Measurements from ENCODE around the gene HPSE2.

HPSE2 gene

GRCh38 chr10:98748298-98748697 lies 487.4 kb downstream of the HPSE2 start:
- H3K27ac ChIP-seq (ENCODE audit: insufficient read depth in 1 of 2, low read depth in 1 of 2, low read length in 2 of 2, poor library complexity in 1 of 2, severe bottlenecking in 2 of 2) = no peak overlapping the region
- peaks cover 0 to 3% (median 2%) of the 10 kb centered on the region in 5 experiments for H3K9me3 ChIP-seq (ENCODE audit: control extremely low read depth in 1 of 5, control insufficient read depth in 4 of 5, insufficient read depth in 2 of 5, low read depth in 1 of 5, low read length in 4 of 5)
- ChIA-PET POLR2A (no interaction called here), CTCF (interaction anchor here (0.6 to 1.5 kb wide), 2 partner anchors 269 to 278 kb away, joined by 3 read pairs; no protein-coding TSS in a partner anchor)
- H3K4me3 ChIP-seq (ENCODE audit: control insufficient read depth in 1 of 7, extremely low read depth in 1 of 7, insufficient read depth in 4 of 7, low read depth in 2 of 7, low read length in 6 of 7) = no peak overlapping the region
- no peaks in the 10 kb centered on the region for H3K36me3 ChIP-seq (ENCODE audit: control insufficient read depth in 4 of 4, insufficient read depth in 4 of 4, low read length in 3 of 4)
- no CpG with 5 or more reads among the region's 1 CpG for WGBS (ENCODE audit: insufficient coverage)
- peaks cover 0 to 2% (median 0%) of the 10 kb centered on the region in 5 experiments for H3K27me3 ChIP-seq (replicated peaks in 2 of 5; ENCODE audit: control insufficient read depth in 4 of 5, insufficient read depth in 5 of 5, low read length in 4 of 5)
- DNase-seq = peak; percentile 36 to 66 (median 57)
- no peaks in the 10 kb centered on the region for H3K4me1 ChIP-seq (ENCODE audit: control extremely low read depth in 1 of 4, control insufficient read depth in 4 of 4, insufficient read depth in 4 of 4, low read length in 3 of 4)

DNA sequence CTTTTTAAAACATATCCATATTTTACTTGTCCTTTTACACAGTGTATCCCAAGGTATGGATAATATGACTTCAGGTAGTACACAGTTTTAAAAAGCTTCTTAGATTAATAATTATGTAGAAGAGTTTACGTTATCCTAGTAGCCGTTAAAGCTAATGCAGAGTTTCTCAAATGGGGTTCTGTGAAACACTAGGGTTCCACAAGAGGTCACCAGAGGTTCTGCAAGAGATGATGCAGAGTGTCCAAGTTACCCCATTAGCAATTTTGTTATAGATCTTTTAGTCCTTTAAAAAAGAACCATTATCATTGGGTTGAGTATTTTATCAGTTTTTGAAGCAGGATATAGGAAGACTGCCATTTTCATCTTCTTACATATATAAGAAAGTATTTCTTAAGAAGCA lies 490.0 kb downstream of the HPSE2 start:
- Histone ChIP-seq H3K9me3 (ENCODE audit: control extremely low read depth in 1 of 5, control insufficient read depth in 4 of 5, insufficient read depth in 2 of 5, low read depth in 1 of 5, low read length in 4 of 5) (no peaks in the 10 kb centered on the region), H3K27ac (ENCODE audit: insufficient read depth in 1 of 2, low read depth in 1 of 2, low read length in 2 of 2, poor library complexity in 1 of 2, severe bottlenecking in 2 of 2) (no peak overlapping the region), H3K36me3 (ENCODE audit: control insufficient read depth in 4 of 4, insufficient read depth in 4 of 4, low read length in 3 of 4) (no peaks in the 10 kb centered on the region), H3K27me3 (replicated peaks in 2 of 5; ENCODE audit: control insufficient read depth in 4 of 5, insufficient read depth in 5 of 5, low read length in 4 of 5) (peaks cover 0 to 4% (median under 1%) of the 10 kb centered on the region in 5 experiments), H3K4me1 (ENCODE audit: control extremely low read depth in 1 of 4, control insufficient read depth in 4 of 4, insufficient read depth in 4 of 4, low read length in 3 of 4) (no peaks in the 10 kb centered on the region), H3K4me3 (ENCODE audit: control insufficient read depth in 1 of 7, extremely low read depth in 1 of 7, insufficient read depth in 4 of 7, low read depth in 2 of 7, low read length in 6 of 7) (no peak overlapping the region)
- 100% methylated on average over 2 of the region's 2 CpGs for WGBS (ENCODE audit: insufficient coverage)
- POLR2A ChIA-PET = no interaction called here
- CTCF ChIA-PET = interaction anchor here (1.0 kb wide), 1 partner anchor 279 kb away, joined by 3 read pairs; no protein-coding TSS in a partner anchor
- peak; percentile 1 to 10 (median 4) for DNase-seq

DNA sequence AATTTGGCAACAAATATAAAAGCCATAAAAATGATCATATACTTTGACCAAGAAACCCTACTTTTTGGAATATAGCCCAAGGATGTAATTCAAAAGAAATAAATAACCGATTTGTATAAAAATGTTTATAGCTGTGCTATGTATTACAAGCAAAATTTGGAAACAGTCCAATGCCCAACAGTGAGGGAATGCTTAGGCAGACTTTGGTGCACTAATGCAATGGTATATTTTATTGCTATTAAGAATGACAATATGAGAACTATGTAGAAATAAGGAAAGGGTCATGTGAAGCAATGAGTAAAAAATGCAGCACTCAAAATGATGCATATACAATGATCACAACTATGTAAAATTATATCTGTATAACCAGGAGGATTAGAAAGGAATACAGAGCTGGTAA lies 515.1 kb downstream of the HPSE2 start:
- CTCF ChIA-PET = no interaction called here
- Histone ChIP-seq H3K4me1 (ENCODE audit: control extremely low read depth in 1 of 4, control insufficient read depth in 4 of 4, insufficient read depth in 4 of 4, low read length in 3 of 4) (no peaks in the 10 kb centered on the region), H3K27me3 (replicated peaks in 2 of 5; ENCODE audit: control insufficient read depth in 4 of 5, insufficient read depth in 5 of 5, low read length in 4 of 5) (no peaks in the 10 kb centered on the region), H3K27ac (ENCODE audit: insufficient read depth in 1 of 2, low read depth in 1 of 2, low read length in 2 of 2, poor library complexity in 1 of 2, severe bottlenecking in 2 of 2) (no peak overlapping the region), H3K4me3 (ENCODE audit: control insufficient read depth in 1 of 7, extremely low read depth in 1 of 7, insufficient read depth in 4 of 7, low read depth in 2 of 7, low read length in 6 of 7) (no peak overlapping the region), H3K36me3 (ENCODE audit: control insufficient read depth in 4 of 4, insufficient read depth in 4 of 4, low read length in 3 of 4) (no peaks in the 10 kb centered on the region), H3K9me3 (ENCODE audit: control extremely low read depth in 1 of 5, control insufficient read depth in 4 of 5, insufficient read depth in 2 of 5, low read depth in 1 of 5, low read length in 4 of 5) (no peaks in the 10 kb centered on the region)
- no peak for DNase-seq
- WGBS (ENCODE audit: insufficient coverage) = no CpG with 5 or more reads among the region's 1 CpG
- POLR2A ChIA-PET = no interaction called here

GRCh38 chr10:98713586-98713985 lies 522.1 kb downstream of the HPSE2 start:
- H3K4me1 ChIP-seq (ENCODE audit: control extremely low read depth in 1 of 4, control insufficient read depth in 4 of 4, insufficient read depth in 4 of 4, low read length in 3 of 4) = no peaks in the 10 kb centered on the region
- POLR2A ChIA-PET = no interaction called here
- DNase-seq = no peak
- no peaks in the 10 kb centered on the region for H3K36me3 ChIP-seq (ENCODE audit: control insufficient read depth in 4 of 4, insufficient read depth in 4 of 4, low read length in 3 of 4)
- H3K27ac ChIP-seq (ENCODE audit: insufficient read depth in 1 of 2, low read depth in 1 of 2, low read length in 2 of 2, poor library complexity in 1 of 2, severe bottlenecking in 2 of 2) = no peak overlapping the region
- no CpG with 5 or more reads among the region's 1 CpG for WGBS (ENCODE audit: insufficient coverage)
- H3K9me3 ChIP-seq (ENCODE audit: control extremely low read depth in 1 of 5, control insufficient read depth in 4 of 5, insufficient read depth in 2 of 5, low read depth in 1 of 5, low read length in 4 of 5) = no peaks in the 10 kb centered on the region
- CTCF ChIA-PET = no interaction called here
- no peaks in the 10 kb centered on the region for H3K27me3 ChIP-seq (replicated peaks in 2 of 5; ENCODE audit: control insufficient read depth in 4 of 5, insufficient read depth in 5 of 5, low read length in 4 of 5)
- no peak overlapping the region for H3K4me3 ChIP-seq (ENCODE audit: control insufficient read depth in 1 of 7, extremely low read depth in 1 of 7, insufficient read depth in 4 of 7, low read depth in 2 of 7, low read length in 6 of 7)

- no peaks in the 10 kb centered on the region for H3K4me1 ChIP-seq (ENCODE audit: control extremely low read depth in 1 of 4, control insufficient read depth in 4 of 4, insufficient read depth in 4 of 4, low read length in 3 of 4)
- CTCF ChIA-PET = no interaction called here
- peaks cover 0 to 2% (median 0%) of the 10 kb centered on the region in 5 experiments for H3K9me3 ChIP-seq (ENCODE audit: control extremely low read depth in 1 of 5, control insufficient read depth in 4 of 5, insufficient read depth in 2 of 5, low read depth in 1 of 5, low read length in 4 of 5)
- H3K27ac ChIP-seq (ENCODE audit: insufficient read depth in 1 of 2, low read depth in 1 of 2, low read length in 2 of 2, poor library complexity in 1 of 2, severe bottlenecking in 2 of 2) = no peak overlapping the region
- no peaks in the 10 kb centered on the region for H3K36me3 ChIP-seq (ENCODE audit: control insufficient read depth in 4 of 4, insufficient read depth in 4 of 4, low read length in 3 of 4)
- WGBS (ENCODE audit: insufficient coverage) = 71% methylated on average over 4 of the region's 5 CpGs
- H3K27me3 ChIP-seq (replicated peaks in 2 of 5; ENCODE audit: control insufficient read depth in 4 of 5, insufficient read depth in 5 of 5, low read length in 4 of 5) = no peaks in the 10 kb centered on the region
- no peak overlapping the region for H3K4me3 ChIP-seq (ENCODE audit: control insufficient read depth in 1 of 7, extremely low read depth in 1 of 7, insufficient read depth in 4 of 7, low read depth in 2 of 7, low read length in 6 of 7)
- no peak for DNase-seq
- POLR2A ChIA-PET = no interaction called here
These were observed 539.1 kb downstream of the HPSE2 start for GRCh38 chr10:98696516-98696915.

- Histone ChIP-seq H3K4me3 (ENCODE audit: control insufficient read depth in 1 of 7, extremely low read depth in 1 of 7, insufficient read depth in 4 of 7, low read depth in 2 of 7, low read length in 6 of 7) (no peak overlapping the region), H3K27ac (ENCODE audit: insufficient read depth in 1 of 2, low read depth in 1 of 2, low read length in 2 of 2, poor library complexity in 1 of 2, severe bottlenecking in 2 of 2) (no peak overlapping the region), H3K27me3 (replicated peaks in 2 of 5; ENCODE audit: control insufficient read depth in 4 of 5, insufficient read depth in 5 of 5, low read length in 4 of 5) (no peaks in the 10 kb centered on the region), H3K36me3 (ENCODE audit: control insufficient read depth in 4 of 4, insufficient read depth in 4 of 4, low read length in 3 of 4) (no peaks in the 10 kb centered on the region), H3K9me3 (ENCODE audit: control extremely low read depth in 1 of 5, control insufficient read depth in 4 of 5, insufficient read depth in 2 of 5, low read depth in 1 of 5, low read length in 4 of 5) (peaks cover 0 to 2% (median 0%) of the 10 kb centered on the region in 5 experiments), H3K4me1 (ENCODE audit: control extremely low read depth in 1 of 4, control insufficient read depth in 4 of 4, insufficient read depth in 4 of 4, low read length in 3 of 4) (no peaks in the 10 kb centered on the region)
- DNase-seq = no peak
- POLR2A ChIA-PET = no interaction called here
- CTCF ChIA-PET = no interaction called here
These were observed 540.8 kb downstream of the HPSE2 start for GRCh38 chr10:98694883-98695282.

- ChIA-PET CTCF (no interaction called here), POLR2A (no interaction called here)
- WGBS (ENCODE audit: insufficient coverage) = 70% methylated on average over 1 of the region's 2 CpGs
- Histone ChIP-seq H3K36me3 (ENCODE audit: control insufficient read depth in 4 of 4, insufficient read depth in 4 of 4, low read length in 3 of 4) (no peaks in the 10 kb centered on the region), H3K27ac (ENCODE audit: insufficient read depth in 1 of 2, low read depth in 1 of 2, low read length in 2 of 2, poor library complexity in 1 of 2, severe bottlenecking in 2 of 2) (no peak overlapping the region), H3K9me3 (ENCODE audit: control extremely low read depth in 1 of 5, control insufficient read depth in 4 of 5, insufficient read depth in 2 of 5, low read depth in 1 of 5, low read length in 4 of 5) (peaks cover 0 to 2% (median 0%) of the 10 kb centered on the region in 5 experiments), H3K4me3 (ENCODE audit: control insufficient read depth in 1 of 7, extremely low read depth in 1 of 7, insufficient read depth in 4 of 7, low read depth in 2 of 7, low read length in 6 of 7) (no peak overlapping the region), H3K27me3 (replicated peaks in 2 of 5; ENCODE audit: control insufficient read depth in 4 of 5, insufficient read depth in 5 of 5, low read length in 4 of 5) (no peaks in the 10 kb centered on the region), H3K4me1 (ENCODE audit: control extremely low read depth in 1 of 4, control insufficient read depth in 4 of 4, insufficient read depth in 4 of 4, low read length in 3 of 4) (no peaks in the 10 kb centered on the region)
- no peak for DNase-seq
These were observed 541.6 kb downstream of the HPSE2 start for GRCh38 chr10:98694014-98694413.
